OCI-LY3 (cell line): ENCODE results near the gene SSBP4.

ENCODE experiments used
- H2AFZ ChIP-seq: fragments of 200-600, 300-600 bp; shearing (Covaris generic); 2 replicates; pipeline ENCODE4 v1.6.0; 2014; ENCODE audit warnings: antibody characterized with exemption, low read depth, low read length
- H3K27ac ChIP-seq: fragments of 200-600, 300-600 bp; sonication (generic); 2 replicates; pipeline ENCODE4 v1.5.1; 2014; ENCODE audit warnings: mild to moderate bottlenecking, low read length, moderate library complexity, mixed read lengths
- H3K27me3 ChIP-seq: fragments of 200-600, 300-600 bp; sonication (generic); 2 replicates; pipeline ENCODE4 v1.6.1; 2014; ENCODE audit warnings: low read depth, low read length, mixed read lengths
- H3K36me3 ChIP-seq: fragments of 200-600, 300-600 bp; sonication (generic); replicated peaks from 2 replicates; pipeline ENCODE3; 2014; ENCODE audit warnings: low read depth, low read length, mixed read lengths
- H3K4me1 ChIP-seq: fragments of 300-600, 200-600 bp; sonication (generic); 2 replicates; pipeline ENCODE4 v1.6.1; 2014; ENCODE audit warnings: low read length, mixed read lengths
- H3K4me2 ChIP-seq: fragments of 200-600, 300-600 bp; sonication (generic); 2 replicates; pipeline ENCODE4 v1.6.1; 2014; ENCODE audit warnings: low read length, mixed read lengths
- H3K4me3 ChIP-seq: fragments of 300-600, 200-600 bp; sonication (generic); 2 replicates; pipeline ENCODE4 v1.5.1; 2014; ENCODE audit warnings: antibody characterized with exemption, mild to moderate bottlenecking, low read length, moderate library complexity
- H3K79me2 ChIP-seq: fragments of 300-600, 200-600 bp; shearing (Covaris generic); 2 replicates; pipeline ENCODE4 v1.6.1; 2014; ENCODE audit warnings: mild to moderate bottlenecking, low read length, mixed read lengths
- H3K9ac ChIP-seq: fragments of 300-600, 200-600 bp; shearing (Covaris generic); 2 replicates; pipeline ENCODE4 v1.6.0; 2014; ENCODE audit warnings: mild to moderate bottlenecking, low read length, moderate library complexity
- H3K9me3 ChIP-seq: fragments of 200-600, 300-600 bp; shearing (Covaris generic); 2 replicates; pipeline ENCODE4 v1.6.1; 2014; ENCODE audit warnings: low read length, mixed read lengths; ENCODE audit not compliant: insufficient read depth
- H4K20me1 ChIP-seq: fragments of 200-600, 300-600 bp; sonication (generic); 2 replicates; pipeline ENCODE4 v1.6.1; 2016; ENCODE audit warnings: low read length, mixed read lengths; ENCODE audit not compliant: insufficient read depth
- EZH2phosphoT487 ChIP-seq: fragments of 200-600 bp; shearing (Covaris generic); IDR thresholded peaks from 2 replicates; pipeline ENCODE4 v1.6.1; 2018; ENCODE audit warnings: antibody characterized with exemption, mixed run types, low read depth
- TF ChIP-seq, protein P1 (sequence below): fragments of 200-600, 300-600 bp; sonication (generic); IDR thresholded peaks from 2 replicates; pipeline ENCODE4 v1.5.1; 2014; ENCODE audit warnings: antibody characterized with exemption, low read length, low read depth

The SSBP4 gene

DNA sequence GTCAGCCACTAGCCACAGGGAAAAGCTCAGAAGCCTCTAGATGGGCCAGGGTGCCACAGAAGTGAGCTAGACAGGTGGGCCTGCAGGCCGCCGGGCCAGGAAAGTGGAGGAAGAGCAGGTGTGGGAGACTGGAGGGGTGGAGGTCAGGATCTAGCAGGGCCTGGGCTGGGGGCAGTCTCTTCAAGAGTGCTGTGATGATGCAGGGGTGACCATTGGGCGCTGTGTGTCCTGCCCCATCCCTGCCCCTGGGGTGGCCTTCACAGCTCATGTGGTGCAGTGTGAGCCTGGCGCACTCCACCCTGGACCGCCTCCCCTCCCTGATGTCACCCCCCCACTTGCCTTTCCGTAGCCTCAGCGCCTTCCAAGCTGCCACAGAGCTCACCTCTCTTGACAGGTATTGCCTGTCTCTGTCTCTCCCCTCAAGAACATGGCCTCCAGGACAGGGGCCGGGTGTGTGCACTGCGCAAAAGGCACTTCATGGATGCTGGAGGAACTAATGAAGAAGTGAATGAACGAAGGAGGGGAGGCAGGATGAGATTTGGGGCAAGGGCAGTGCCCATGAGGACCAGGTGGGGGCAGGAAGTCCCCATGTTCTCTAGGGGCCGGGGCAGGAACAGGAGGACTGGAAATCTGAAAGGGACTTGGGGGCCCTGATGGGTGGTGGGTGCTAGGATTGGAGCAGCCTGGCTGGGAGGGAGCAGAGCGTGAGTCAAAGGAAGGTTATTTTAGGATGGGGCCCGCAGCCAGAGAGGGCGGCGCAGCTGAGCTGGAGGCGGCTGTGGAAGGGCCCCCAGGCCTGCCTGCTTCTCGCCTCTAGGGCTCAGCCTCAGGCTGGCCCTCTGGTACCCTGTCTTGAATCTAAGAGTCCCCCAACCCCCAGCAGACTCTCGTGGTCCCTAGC is 6.6 kb downstream of the SSBP4 start:
- Histone ChIP-seq H2AFZ (no peak overlapping the region), H3K36me3 (peaks cover 2% of the 10 kb centered on the region), H3K9ac (no peak overlapping the region), H3K4me1 (peaks cover 33% of the 10 kb centered on the region), H3K4me2 (no peak overlapping the region), H3K4me3 (no peak overlapping the region), H3K27ac (no peak overlapping the region), H4K20me1 (peaks cover 64% of the 10 kb centered on the region), H3K9me3 (no peaks in the 10 kb centered on the region), H3K27me3 (no peaks in the 10 kb centered on the region), H3K79me2 (peaks cover 34% of the 10 kb centered on the region)
- no peak for TF ChIP-seq EZH2phosphoT487
- TF ChIP-seq, protein P1, sequence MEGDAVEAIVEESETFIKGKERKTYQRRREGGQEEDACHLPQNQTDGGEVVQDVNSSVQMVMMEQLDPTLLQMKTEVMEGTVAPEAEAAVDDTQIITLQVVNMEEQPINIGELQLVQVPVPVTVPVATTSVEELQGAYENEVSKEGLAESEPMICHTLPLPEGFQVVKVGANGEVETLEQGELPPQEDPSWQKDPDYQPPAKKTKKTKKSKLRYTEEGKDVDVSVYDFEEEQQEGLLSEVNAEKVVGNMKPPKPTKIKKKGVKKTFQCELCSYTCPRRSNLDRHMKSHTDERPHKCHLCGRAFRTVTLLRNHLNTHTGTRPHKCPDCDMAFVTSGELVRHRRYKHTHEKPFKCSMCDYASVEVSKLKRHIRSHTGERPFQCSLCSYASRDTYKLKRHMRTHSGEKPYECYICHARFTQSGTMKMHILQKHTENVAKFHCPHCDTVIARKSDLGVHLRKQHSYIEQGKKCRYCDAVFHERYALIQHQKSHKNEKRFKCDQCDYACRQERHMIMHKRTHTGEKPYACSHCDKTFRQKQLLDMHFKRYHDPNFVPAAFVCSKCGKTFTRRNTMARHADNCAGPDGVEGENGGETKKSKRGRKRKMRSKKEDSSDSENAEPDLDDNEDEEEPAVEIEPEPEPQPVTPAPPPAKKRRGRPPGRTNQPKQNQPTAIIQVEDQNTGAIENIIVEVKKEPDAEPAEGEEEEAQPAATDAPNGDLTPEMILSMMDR, result peak; percentile 13; the same call in 1 of the 2 replicates

DNA sequence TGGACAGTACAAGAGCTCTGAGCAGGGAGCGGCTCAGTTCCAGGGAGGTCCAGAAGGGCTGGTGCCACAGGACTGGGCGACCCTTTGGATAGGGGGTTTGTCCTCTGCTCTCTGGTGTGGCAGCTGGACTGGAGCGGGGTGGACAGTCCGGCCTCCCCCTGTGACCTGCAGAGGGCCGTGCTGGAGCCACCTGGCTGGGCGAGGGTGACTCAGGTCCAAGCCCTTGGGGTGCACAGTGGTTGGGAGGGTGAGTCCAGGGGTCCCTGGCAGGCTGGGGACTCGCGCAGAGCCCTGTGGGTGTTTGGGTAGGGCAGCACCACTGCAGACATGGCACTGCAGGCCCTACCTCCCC is 7.2 kb downstream of the SSBP4 start:
- peaks cover 28% of the 10 kb centered on the region for H3K79me2 ChIP-seq
- H3K4me1 ChIP-seq, result peaks cover 26% of the 10 kb centered on the region
- peaks cover 2% of the 10 kb centered on the region for H3K36me3 ChIP-seq
- H3K4me3 ChIP-seq, result no peak overlapping the region
- no peak overlapping the region for H3K4me2 ChIP-seq
- H3K9ac ChIP-seq, result no peak overlapping the region
- H4K20me1 ChIP-seq, result peaks cover 58% of the 10 kb centered on the region
- H2AFZ ChIP-seq, result no peak overlapping the region
- TF ChIP-seq, protein P1, result no peak
- no peak for TF ChIP-seq EZH2phosphoT487
- H3K9me3 ChIP-seq, result no peaks in the 10 kb centered on the region
- H3K27me3 ChIP-seq, result no peaks in the 10 kb centered on the region
- H3K27ac ChIP-seq, result no peak overlapping the region

- Histone ChIP-seq H2AFZ (no peak overlapping the region), H3K4me1 (peaks cover 26% of the 10 kb centered on the region), H3K9ac (no peak overlapping the region), H3K4me2 (no peak overlapping the region), H3K27ac (no peak overlapping the region), H3K79me2 (peaks cover 22% of the 10 kb centered on the region), H3K4me3 (no peak overlapping the region), H4K20me1 (peaks cover 51% of the 10 kb centered on the region), H3K36me3 (peaks cover 2% of the 10 kb centered on the region), H3K9me3 (no peaks in the 10 kb centered on the region), H3K27me3 (no peaks in the 10 kb centered on the region)
- TF ChIP-seq, protein P1, result no peak
- TF ChIP-seq EZH2phosphoT487, result no peak
These were observed 8.0 kb downstream of the SSBP4 start for GRCh38 chr19:18427080-18427742.

DNA sequence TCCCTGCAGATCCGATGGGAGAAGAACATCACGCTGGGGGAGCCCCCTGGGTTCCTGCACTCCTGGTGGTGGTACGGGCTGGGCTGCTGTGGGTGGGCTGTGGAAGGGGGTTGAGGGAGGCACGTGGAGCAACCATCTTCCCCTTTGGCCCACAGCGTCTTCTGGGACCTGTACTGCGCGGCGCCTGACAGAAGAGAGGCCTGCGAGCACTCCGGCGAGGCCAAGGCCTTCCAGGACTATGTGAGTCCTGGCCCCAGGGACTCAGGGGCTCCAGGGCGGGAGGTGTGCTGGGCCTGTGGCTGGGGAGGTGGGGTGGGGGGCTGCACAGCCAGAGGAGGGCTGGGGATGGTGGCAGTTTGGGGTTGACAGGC is 8.5 kb downstream of the SSBP4 start:
- no peaks in the 10 kb centered on the region for H3K27me3 ChIP-seq
- no peak overlapping the region for H2AFZ ChIP-seq
- H3K79me2 ChIP-seq, result peaks cover 18% of the 10 kb centered on the region
- no peak overlapping the region for H3K9ac ChIP-seq
- H3K27ac ChIP-seq, result no peak overlapping the region
- no peak overlapping the region for H3K4me2 ChIP-seq
- H3K4me3 ChIP-seq, result no peak overlapping the region
- peaks cover 26% of the 10 kb centered on the region for H3K4me1 ChIP-seq
- H3K36me3 ChIP-seq, result peaks cover 2% of the 10 kb centered on the region
- TF ChIP-seq, protein P1, result no peak
- no peak for TF ChIP-seq EZH2phosphoT487
- H3K9me3 ChIP-seq, result no peaks in the 10 kb centered on the region
- peaks cover 47% of the 10 kb centered on the region for H4K20me1 ChIP-seq
